GM23338 (cell line): ENCODE results near the gene ACSL3.

ENCODE experiments used
- CREB1 ChIP-seq: fragments of 250-450 bp; sonication (Bioruptor Pico); IDR thresholded peaks from 2 replicates; pipeline ENCODE4 v1.5.0; 2020; ENCODE audit warnings: low read depth, mild to moderate bottlenecking, moderate library complexity
- CTCF ChIP-seq, 2 experiments: fragments of 200-600 bp in 1 of 2; sonication (generic) in 1 of 2; conservative IDR thresholded peaks; 2 replicates each; pipeline versions ENCODE4 v1.5.1 to v1.6.1; 2016 to 2017; ENCODE audit warnings: antibody characterized with exemption in 2 of 2, low read depth in 2 of 2, mild to moderate bottlenecking in 2 of 2, moderate library complexity in 1 of 2
- ETS1 ChIP-seq: IDR thresholded peaks from 2 replicates; pipeline ENCODE4 v1.6.1; 2016; ENCODE audit warnings: antibody characterized with exemption
- EZH2 ChIP-seq: fragments of 200-600 bp; sonication (generic); IDR thresholded peaks from one replicate; pipeline ENCODE4 v1.8.0; 2017; ENCODE audit warnings: antibody characterized with exemption, mild to moderate bottlenecking, low read depth; ENCODE audit not compliant: unreplicated experiment
- EZH2phosphoT487 ChIP-seq: fragments of 200-600 bp; sonication (generic); IDR thresholded peaks from one replicate; pipeline ENCODE4 v1.8.1; 2018; ENCODE audit warnings: antibody characterized with exemption; ENCODE audit not compliant: unreplicated experiment
- JUNB ChIP-seq: IDR thresholded peaks from one replicate; pipeline ENCODE4 v1.6.1; 2016; ENCODE audit warnings: antibody characterized with exemption; ENCODE audit not compliant: unreplicated experiment
- NANOG ChIP-seq: IDR thresholded peaks from 2 replicates; pipeline ENCODE4 v1.6.1; 2016; ENCODE audit warnings: antibody characterized with exemption, borderline replicate concordance
- POLR2AphosphoS5 ChIP-seq: IDR thresholded peaks from 2 replicates; pipeline ENCODE4 v1.6.1; 2016; ENCODE audit warnings: antibody characterized with exemption, low read depth
- REST ChIP-seq: IDR thresholded peaks from one replicate; pipeline ENCODE4 v1.6.1; 2018; ENCODE audit warnings: antibody characterized with exemption; ENCODE audit not compliant: unreplicated experiment
- STAT1 ChIP-seq: IDR thresholded peaks from one replicate; pipeline ENCODE4 v1.6.1; 2016; ENCODE audit warnings: antibody characterized with exemption; ENCODE audit not compliant: unreplicated experiment
- ZNF114 ChIP-seq: fragments of 250-450 bp; sonication (Bioruptor Pico); IDR thresholded peaks from 2 replicates; pipeline ENCODE4 v1.5.0; 2020; ENCODE audit warnings: mild to moderate bottlenecking, moderate library complexity

- TF ChIP-seq CTCF (conservative IDR thresholded peaks at IDR 0.05; ENCODE audit: low read depth in 2 of 2): no peak
- no peak for TF ChIP-seq POLR2AphosphoS5
- no peak for TF ChIP-seq EZH2phosphoT487
- TF ChIP-seq CREB1 (CRISPR knock-in tag): no peak
- no peak for TF ChIP-seq EZH2
- TF ChIP-seq REST: no peak
- TF ChIP-seq ZNF114 (CRISPR knock-in tag): no peak
- TF ChIP-seq STAT1: no peak
- no peak for TF ChIP-seq ETS1
- no peak for TF ChIP-seq JUNB
- TF ChIP-seq NANOG: no peak
Measured at GRCh38 chr2:222854773-222855700, 5.8 kb upstream of the ACSL3 start.
